ENCODE data around the gene PTPRD.

Gene PTPRD

DNA sequence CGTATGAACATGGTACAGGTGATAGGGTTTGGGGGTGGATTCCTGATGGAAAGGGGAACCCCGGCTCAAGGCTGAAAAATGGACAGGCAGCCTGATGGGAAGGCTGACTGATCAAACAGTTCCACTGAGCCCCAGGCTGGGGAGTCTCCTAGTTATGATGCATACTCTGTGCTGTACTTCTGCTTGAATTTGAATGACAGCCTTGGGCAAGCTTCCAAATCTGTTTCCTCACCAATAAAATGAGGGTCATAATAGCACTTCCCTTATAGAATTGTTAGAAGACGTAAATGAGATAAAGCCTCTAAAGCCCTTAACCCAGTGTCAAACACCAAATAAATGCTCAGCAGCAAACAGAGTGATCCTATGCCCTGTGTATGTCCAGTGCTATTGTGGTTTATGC lies 2334.8 kb downstream of the PTPRD start:
- TF ChIP-seq, protein P1, sequence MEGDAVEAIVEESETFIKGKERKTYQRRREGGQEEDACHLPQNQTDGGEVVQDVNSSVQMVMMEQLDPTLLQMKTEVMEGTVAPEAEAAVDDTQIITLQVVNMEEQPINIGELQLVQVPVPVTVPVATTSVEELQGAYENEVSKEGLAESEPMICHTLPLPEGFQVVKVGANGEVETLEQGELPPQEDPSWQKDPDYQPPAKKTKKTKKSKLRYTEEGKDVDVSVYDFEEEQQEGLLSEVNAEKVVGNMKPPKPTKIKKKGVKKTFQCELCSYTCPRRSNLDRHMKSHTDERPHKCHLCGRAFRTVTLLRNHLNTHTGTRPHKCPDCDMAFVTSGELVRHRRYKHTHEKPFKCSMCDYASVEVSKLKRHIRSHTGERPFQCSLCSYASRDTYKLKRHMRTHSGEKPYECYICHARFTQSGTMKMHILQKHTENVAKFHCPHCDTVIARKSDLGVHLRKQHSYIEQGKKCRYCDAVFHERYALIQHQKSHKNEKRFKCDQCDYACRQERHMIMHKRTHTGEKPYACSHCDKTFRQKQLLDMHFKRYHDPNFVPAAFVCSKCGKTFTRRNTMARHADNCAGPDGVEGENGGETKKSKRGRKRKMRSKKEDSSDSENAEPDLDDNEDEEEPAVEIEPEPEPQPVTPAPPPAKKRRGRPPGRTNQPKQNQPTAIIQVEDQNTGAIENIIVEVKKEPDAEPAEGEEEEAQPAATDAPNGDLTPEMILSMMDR (IDR thresholded peaks at IDR 0.05; ENCODE audit: control extremely low read depth, extremely low read depth, low read depth, missing control alignments), result no peak
- POLR2A ChIA-PET, result no interaction called here
- CTCF ChIA-PET, result interaction anchor here (1.3 kb wide), 1 partner anchor 8 kb away, joined by 3 read pairs; no protein-coding TSS in a partner anchor
- DNase-seq (ENCODE audit: extremely low spot score), result no peak

DNA sequence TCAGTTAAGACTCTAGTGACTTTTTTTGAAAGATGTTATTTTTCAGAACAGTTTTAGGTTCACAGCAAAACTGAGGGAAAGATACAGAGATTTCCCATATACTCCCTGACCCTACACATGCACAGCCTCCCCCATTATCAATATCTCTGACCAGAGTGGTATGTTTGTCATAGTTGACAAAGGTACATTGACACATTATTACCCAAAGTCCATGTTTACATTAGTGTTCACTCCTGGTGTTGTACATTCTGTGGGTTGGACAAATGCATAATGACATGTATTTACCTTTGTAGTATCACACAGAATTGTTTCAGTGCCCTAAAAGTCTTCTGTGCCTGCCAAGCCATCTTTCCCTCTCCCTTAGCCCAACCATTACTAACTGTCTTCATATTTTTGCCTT lies 2342.6 kb downstream of the PTPRD start:
- POLR2A ChIA-PET, result no interaction called here
- DNase-seq (ENCODE audit: extremely low spot score), result no peak
- TF ChIP-seq, protein P1 (IDR thresholded peaks at IDR 0.05; ENCODE audit: control extremely low read depth, extremely low read depth, low read depth, missing control alignments), result no peak
- CTCF ChIA-PET, result interaction anchor here (1.2 to 1.4 kb wide), 2 partner anchors 9 to 10 kb away, joined by 3 read pairs; no protein-coding TSS in a partner anchor

DNA sequence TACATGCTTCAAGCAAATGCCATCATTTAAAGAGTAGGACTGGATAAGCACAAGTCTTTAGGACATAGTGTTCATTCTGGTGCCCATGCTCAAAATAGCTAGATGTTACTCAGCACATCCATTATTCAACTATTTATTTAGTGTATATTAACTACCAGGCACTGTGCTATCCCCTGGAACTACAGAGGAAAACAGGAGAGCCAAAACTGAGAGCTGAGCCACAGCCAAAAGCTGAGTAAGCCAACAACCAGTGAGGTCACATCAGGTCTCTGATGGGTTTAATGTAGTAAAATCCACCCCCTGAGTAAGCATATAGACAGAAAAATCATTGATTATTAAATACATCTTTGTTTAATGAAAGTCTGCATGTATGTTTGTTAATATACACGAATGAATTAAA lies 2343.9 kb downstream of the PTPRD start:
- POLR2A ChIA-PET, result no interaction called here
- CTCF ChIA-PET, result interaction anchor here (1.4 kb wide), 1 partner anchor 9 kb away, joined by 3 read pairs; no protein-coding TSS in a partner anchor

DNA sequence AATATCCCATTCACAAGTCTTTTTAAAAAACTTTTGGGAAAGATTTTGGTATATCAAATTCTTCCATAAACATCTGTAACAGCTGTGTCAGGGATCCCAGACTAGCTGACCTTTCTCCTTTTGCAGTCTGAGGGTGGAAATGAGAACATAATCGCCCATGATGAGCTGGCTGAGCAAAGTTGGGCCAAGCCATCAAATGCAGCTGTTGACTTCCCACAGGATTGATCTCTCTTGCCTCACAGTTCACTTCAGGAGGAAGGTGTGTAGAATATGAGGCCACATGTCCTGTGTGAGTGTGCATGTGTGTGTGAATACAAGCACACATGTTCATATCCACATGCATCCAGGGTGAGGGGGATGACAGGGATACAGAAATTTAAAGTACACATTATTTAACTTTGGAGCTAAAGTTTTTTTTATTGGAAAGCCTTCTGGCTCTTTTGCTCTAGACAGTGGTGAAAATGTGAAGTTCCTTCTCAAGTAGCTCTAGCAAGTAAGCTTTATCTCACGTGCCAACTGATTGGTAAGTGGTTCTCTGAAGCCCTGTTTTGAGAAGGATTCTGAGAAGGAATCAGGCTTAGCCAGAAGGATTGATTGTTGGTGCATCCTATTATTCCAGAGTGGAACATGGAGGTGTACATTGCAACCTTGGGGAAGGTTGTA lies 2344.5 kb downstream of the PTPRD start:
- TF ChIP-seq, protein P1 (IDR thresholded peaks at IDR 0.05; ENCODE audit: control extremely low read depth, extremely low read depth, low read depth, missing control alignments), result no peak
- POLR2A ChIA-PET, result no interaction called here
- CTCF ChIA-PET, result interaction anchor here (1.2 to 2.1 kb wide), 2 partner anchors 11 to 42 kb away, joined by 3 to 6 read pairs; no protein-coding TSS in a partner anchor
- DNase-seq (ENCODE audit: extremely low spot score), result no peak

More for the DNA sequence above, 2343.9 kb downstream of the PTPRD start:
- TF ChIP-seq, protein P1 (IDR thresholded peaks at IDR 0.05; ENCODE audit: control extremely low read depth, extremely low read depth, low read depth, missing control alignments), result no peak
- no peak for DNase-seq (ENCODE audit: extremely low spot score)

DNA sequence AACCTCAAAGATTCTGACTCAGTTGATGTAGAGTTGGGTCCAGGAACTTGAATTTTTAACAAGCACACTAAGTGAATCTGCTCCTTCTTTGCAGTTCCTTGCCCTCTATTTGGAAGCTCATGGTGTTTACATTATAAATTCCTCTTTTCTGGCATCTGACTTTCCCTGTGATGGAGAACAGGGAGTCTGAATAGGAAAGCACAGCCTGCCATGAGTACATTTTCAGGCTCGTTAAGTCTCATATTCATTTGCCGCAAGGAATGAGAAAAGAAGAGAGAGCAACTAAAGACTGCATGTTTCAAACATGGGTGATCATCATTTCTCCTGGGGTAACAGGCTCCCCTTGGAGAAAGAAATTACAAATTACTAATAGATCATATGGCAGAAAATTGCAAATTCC lies 2345.2 kb downstream of the PTPRD start:
- ChIA-PET CTCF (interaction anchor here (1.2 to 2.1 kb wide), 2 partner anchors 10 to 43 kb away, joined by 3 to 6 read pairs; no protein-coding TSS in a partner anchor), POLR2A (no interaction called here)
- TF ChIP-seq, protein P1 (IDR thresholded peaks at IDR 0.05; ENCODE audit: control extremely low read depth, extremely low read depth, low read depth, missing control alignments), result no peak
- DNase-seq (ENCODE audit: extremely low spot score), result no peak

DNA sequence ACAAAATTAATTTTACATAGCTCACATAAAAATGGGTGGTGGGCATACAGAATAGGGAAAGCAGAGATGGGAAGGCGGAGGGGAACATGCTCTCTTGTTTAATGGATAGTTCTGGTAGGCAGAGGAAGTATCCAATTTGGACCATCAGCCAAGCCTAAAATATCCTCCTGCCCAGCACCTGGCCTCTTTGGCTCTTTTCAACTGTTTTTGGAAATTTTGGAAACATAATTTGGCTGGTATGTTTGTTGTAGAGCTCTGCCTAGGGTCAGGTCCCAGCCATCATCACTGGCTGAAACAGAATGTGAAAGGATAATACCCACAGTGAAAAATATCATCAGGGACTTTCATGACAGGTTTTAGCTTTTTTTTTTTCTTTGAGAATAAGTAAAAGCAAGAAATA lies 2345.9 kb downstream of the PTPRD start:
- TF ChIP-seq, protein P1 (IDR thresholded peaks at IDR 0.05; ENCODE audit: control extremely low read depth, extremely low read depth, low read depth, missing control alignments), result no peak
- ChIA-PET CTCF (interaction anchor here (1.0 to 2.1 kb wide), 2 partner anchors 9 to 71 kb away, joined by 3 to 6 read pairs; no protein-coding TSS in a partner anchor), POLR2A (no interaction called here)
- DNase-seq (ENCODE audit: extremely low spot score), result no peak
